ENCODE data around the gene SLC25A14.
"Not testable (repeated sequence)": the region's sequence is repeated elsewhere in the genome, so short reads cannot be mapped to it uniquely, and the experiment has no call there.

The SLC25A14 gene

GRCh38 chrX:130339408-130340222, at the start of gene SLC25A14:
SLC25A14 (plus strand) TSS chrX:130339919; CDS start chrX:130340279, 360 bp downstream.
- peak; percentile 40 to 53 (median 46) for DNase-seq (ENCODE audit: low read depth in 3 of 3)

GRCh38 chrX:130295519-130296296, 44.0 kb upstream of the SLC25A14 start:
- no peak for DNase-seq (ENCODE audit: low read depth in 3 of 3)

GRCh38 chrX:130296297-130296678, 43.4 kb upstream of the SLC25A14 start:
- no peak for DNase-seq (ENCODE audit: low read depth in 3 of 3)

- DNase-seq (ENCODE audit: low read depth in 3 of 3), result no peak
Observed at GRCh38 chrX:130296743-130297142, 43.0 kb upstream of the SLC25A14 start.

GRCh38 chrX:130299279-130300009, 40.3 kb upstream of the SLC25A14 start:
- no peak for DNase-seq (ENCODE audit: low read depth in 3 of 3)

- DNase-seq (ENCODE audit: low read depth in 3 of 3), result no peak
Observed at GRCh38 chrX:130300010-130300282, 39.8 kb upstream of the SLC25A14 start.

GRCh38 chrX:130301405-130301804, 38.3 kb upstream of the SLC25A14 start:
- DNase-seq (ENCODE audit: low read depth in 3 of 3), result no peak

GRCh38 chrX:130301977-130302376, 37.7 kb upstream of the SLC25A14 start:
- DNase-seq (ENCODE audit: low read depth in 3 of 3), result no peak

- no peak for DNase-seq (ENCODE audit: low read depth in 3 of 3)
Observed at GRCh38 chrX:130304587-130305368, 34.9 kb upstream of the SLC25A14 start.

- not testable (repeated sequence) for DNase-seq (ENCODE audit: low read depth in 3 of 3)
Observed at GRCh38 chrX:130319886-130320285, 19.8 kb upstream of the SLC25A14 start.

GRCh38 chrX:130321550-130321949, 18.2 kb upstream of the SLC25A14 start:
- no peak for DNase-seq (ENCODE audit: low read depth in 3 of 3)

- no peak for DNase-seq (ENCODE audit: low read depth in 3 of 3)
Observed at GRCh38 chrX:130330146-130330545, 9.6 kb upstream of the SLC25A14 start.

GRCh38 chrX:130330706-130331105, 9.0 kb upstream of the SLC25A14 start:
- peak in 1 of 3 donors; percentile 14 for DNase-seq (ENCODE audit: low read depth in 3 of 3)

GRCh38 chrX:130336531-130336930, 3.2 kb upstream of the SLC25A14 start:
- no peak for DNase-seq (ENCODE audit: low read depth in 3 of 3)

- DNase-seq (ENCODE audit: low read depth in 3 of 3), result not testable (repeated sequence)
Observed at GRCh38 chrX:130338869-130339268, 850 bp upstream of the SLC25A14 start.

GRCh38 chrX:130340271-130340670, 552 bp downstream of the SLC25A14 start:
- no peak for DNase-seq (ENCODE audit: low read depth in 3 of 3)

- no peak for DNase-seq (ENCODE audit: low read depth in 3 of 3)
Observed at GRCh38 chrX:130343411-130343810, 3.7 kb downstream of the SLC25A14 start.

- DNase-seq (ENCODE audit: low read depth in 3 of 3), result no peak
Observed at GRCh38 chrX:130347321-130347720, 7.6 kb downstream of the SLC25A14 start.

- no peak for DNase-seq (ENCODE audit: low read depth in 3 of 3)
Observed at GRCh38 chrX:130351567-130351966, 11.8 kb downstream of the SLC25A14 start.

- DNase-seq (ENCODE audit: low read depth in 3 of 3), result not testable (repeated sequence)
Observed at GRCh38 chrX:130352050-130352449, 12.3 kb downstream of the SLC25A14 start.

GRCh38 chrX:130376077-130376476, 36.4 kb downstream of the SLC25A14 start:
- DNase-seq (ENCODE audit: low read depth in 3 of 3), result no peak

Data from stimulated activated CD4-positive, alpha-beta T cell treated with anti-CD3 and anti-CD28 coated beads, TNF-alpha, amount 100 ng/mL, for 48 hours (primary cell).